Measurements from ENCODE around the gene CACNB2. TPM values are rescaled to one million over a fixed set of nuclear protein-coding genes. Genes with fewer than 3 reads are reported as not detected.
A peak's percentile ranks its signal among the peaks of the same experiment; 100 is the strongest.

The CACNB2 gene
- total RNA-seq, 4 donors from 2014 or later: 73.5 to 108 (median 87.2) TPM

DNA sequence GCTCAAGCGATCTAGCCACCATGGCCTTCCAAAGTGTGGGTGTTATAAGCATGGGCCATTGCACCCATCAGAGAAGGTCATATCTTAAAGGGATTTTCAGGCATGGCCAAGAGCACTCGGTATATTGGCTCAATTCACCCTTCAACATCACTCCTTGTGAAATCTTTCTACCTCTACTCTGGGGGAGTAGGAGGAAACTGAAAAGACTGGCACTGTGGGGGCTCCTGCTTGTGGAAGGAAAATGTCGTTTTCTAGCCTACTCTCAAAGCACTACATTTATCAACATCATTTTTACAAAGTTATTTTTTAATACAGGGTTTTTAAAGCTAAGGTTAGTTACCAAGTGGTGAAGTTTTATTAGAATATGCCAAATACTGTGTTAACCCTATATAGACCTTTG is 42.0 kb upstream of the CACNB2 start:
- intact Hi-C loops (cut with DNase I): no loop called here
- Histone ChIP-seq H3K27me3 (no peaks in the 10 kb centered on the region), H3K4me1 (no peaks in the 10 kb centered on the region), H3K36me3 (no peaks in the 10 kb centered on the region), H3K9me3 (no peaks in the 10 kb centered on the region), H3K4me3 (no peak overlapping the region), H3K27ac (replicated peaks in 1 of 4) (no peak overlapping the region)
- TF ChIP-seq POLR2AphosphoS5 (IDR thresholded peaks at IDR 0.05) (no peak), POLR2A (IDR thresholded peaks at IDR 0.05; ENCODE audit: low read depth) (no peak), EP300 (IDR thresholded peaks at IDR 0.05) (no peak)
- TF ChIP-seq, protein P1, sequence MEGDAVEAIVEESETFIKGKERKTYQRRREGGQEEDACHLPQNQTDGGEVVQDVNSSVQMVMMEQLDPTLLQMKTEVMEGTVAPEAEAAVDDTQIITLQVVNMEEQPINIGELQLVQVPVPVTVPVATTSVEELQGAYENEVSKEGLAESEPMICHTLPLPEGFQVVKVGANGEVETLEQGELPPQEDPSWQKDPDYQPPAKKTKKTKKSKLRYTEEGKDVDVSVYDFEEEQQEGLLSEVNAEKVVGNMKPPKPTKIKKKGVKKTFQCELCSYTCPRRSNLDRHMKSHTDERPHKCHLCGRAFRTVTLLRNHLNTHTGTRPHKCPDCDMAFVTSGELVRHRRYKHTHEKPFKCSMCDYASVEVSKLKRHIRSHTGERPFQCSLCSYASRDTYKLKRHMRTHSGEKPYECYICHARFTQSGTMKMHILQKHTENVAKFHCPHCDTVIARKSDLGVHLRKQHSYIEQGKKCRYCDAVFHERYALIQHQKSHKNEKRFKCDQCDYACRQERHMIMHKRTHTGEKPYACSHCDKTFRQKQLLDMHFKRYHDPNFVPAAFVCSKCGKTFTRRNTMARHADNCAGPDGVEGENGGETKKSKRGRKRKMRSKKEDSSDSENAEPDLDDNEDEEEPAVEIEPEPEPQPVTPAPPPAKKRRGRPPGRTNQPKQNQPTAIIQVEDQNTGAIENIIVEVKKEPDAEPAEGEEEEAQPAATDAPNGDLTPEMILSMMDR (IDR thresholded peaks at IDR 0.05): no peak
- no peak for DNase-seq (ENCODE audit: extremely low spot score)
- 88% methylated on average over 3 of the region's 3 CpGs for WGBS

DNA sequence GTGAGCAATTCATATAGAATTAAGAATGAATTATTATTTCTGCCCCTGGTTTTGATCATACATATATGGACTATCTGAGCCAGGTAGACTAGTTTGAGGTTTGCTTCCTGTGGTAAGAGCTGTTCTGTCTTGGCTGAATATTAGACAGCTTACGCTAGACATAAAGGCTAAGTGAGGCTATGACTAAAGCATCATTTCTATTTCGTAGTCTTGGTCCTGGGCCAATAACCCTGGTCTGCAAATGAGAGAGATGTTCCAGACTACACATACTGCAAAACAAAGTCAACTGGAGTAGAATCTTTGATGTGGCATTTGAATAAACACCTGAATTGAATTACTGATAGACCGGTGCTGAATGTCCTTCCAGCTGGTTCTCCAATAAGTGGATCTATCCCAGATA is 40.8 kb upstream of the CACNB2 start:
- Histone ChIP-seq H3K4me3 (no peak overlapping the region), H3K27me3 (no peaks in the 10 kb centered on the region), H3K36me3 (no peaks in the 10 kb centered on the region), H3K27ac (replicated peaks in 1 of 4) (no peak overlapping the region), H3K4me1 (peaks cover 0 to 9% (median 0%) of the 10 kb centered on the region in 4 donors), H3K9me3 (no peaks in the 10 kb centered on the region)
- no peak for TF ChIP-seq POLR2AphosphoS5 (IDR thresholded peaks at IDR 0.05)
- no peak for DNase-seq (ENCODE audit: extremely low spot score)
- intact Hi-C loops (cut with DNase I): no loop called here
- WGBS: 64% methylated on average over 3 of the region's 3 CpGs

DNA sequence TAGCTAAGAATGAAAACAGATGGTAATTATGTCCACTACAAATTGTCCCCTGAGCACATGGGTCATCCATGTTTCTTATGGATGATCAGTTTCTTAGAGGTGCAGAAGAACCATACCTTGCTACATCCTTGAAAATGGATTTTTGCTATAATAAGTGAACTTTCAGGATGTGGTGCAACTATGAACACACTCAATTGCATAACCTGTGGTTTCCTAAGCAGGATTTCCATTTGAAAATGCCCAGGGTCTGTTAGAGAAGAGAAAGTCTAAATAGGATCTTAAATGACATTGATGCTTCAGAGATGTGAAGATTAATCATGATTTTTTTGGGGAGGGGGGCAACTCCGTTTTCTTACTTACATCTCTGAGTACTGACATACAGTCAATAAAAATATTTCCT is 39.6 kb upstream of the CACNB2 start:
- H3K9me3 ChIP-seq: no peaks in the 10 kb centered on the region
- no peak overlapping the region for H3K27ac ChIP-seq (replicated peaks in 1 of 4)
- TF ChIP-seq EP300 (IDR thresholded peaks at IDR 0.05) (no peak), POLR2AphosphoS5 (IDR thresholded peaks at IDR 0.05) (no peak), POLR2A (IDR thresholded peaks at IDR 0.05; ENCODE audit: low read depth) (no peak)
- TF ChIP-seq, protein P1 (IDR thresholded peaks at IDR 0.05): no peak
- H3K4me1 ChIP-seq: peaks cover 0 to 10% (median 0%) of the 10 kb centered on the region in 4 donors
- intact Hi-C loops (cut with DNase I): loop anchor here (10.0 kb wide), 1 partner anchor 186 kb away; no protein-coding TSS in a partner anchor
- peak; percentile 12 for DNase-seq (ENCODE audit: extremely low spot score)
- H3K4me3 ChIP-seq: no peak overlapping the region
- WGBS: 79% methylated on average over 1 of the region's 1 CpG
- H3K27me3 ChIP-seq: no peaks in the 10 kb centered on the region
- H3K36me3 ChIP-seq: no peaks in the 10 kb centered on the region

DNA sequence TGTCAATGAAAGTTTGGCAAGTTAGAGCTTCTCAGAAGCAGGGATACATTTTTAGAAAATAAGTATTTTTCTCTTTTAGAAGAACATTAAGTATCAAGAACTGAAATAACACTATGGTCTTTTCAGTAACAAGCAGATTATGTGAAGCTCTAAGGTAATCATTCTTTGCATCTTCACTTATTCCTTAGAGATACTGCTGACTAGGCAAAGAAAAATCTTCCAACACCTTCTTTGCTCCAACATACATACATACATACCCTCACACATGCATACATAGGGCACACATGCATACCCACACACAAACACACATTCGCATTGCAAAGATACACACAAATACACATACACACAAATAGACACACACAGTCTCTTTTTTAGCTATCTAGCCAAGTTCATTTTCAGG is 37.8 kb upstream of the CACNB2 start:
- no peak overlapping the region for H3K4me3 ChIP-seq
- WGBS: 100% methylated on average over 1 of the region's 1 CpG
- no peaks in the 10 kb centered on the region for H3K9me3 ChIP-seq
- intact Hi-C loops (cut with DNase I): loop anchor here (10.0 kb wide), 1 partner anchor 188 kb away; no protein-coding TSS in a partner anchor
- H3K4me1 ChIP-seq: peaks cover 0 to 20% (median 0%) of the 10 kb centered on the region in 4 donors
- no peak for TF ChIP-seq EP300 (IDR thresholded peaks at IDR 0.05)
- no peak for TF ChIP-seq POLR2A (IDR thresholded peaks at IDR 0.05; ENCODE audit: low read depth)
- TF ChIP-seq, protein P1 (IDR thresholded peaks at IDR 0.05): no peak
- no peak for TF ChIP-seq POLR2AphosphoS5 (IDR thresholded peaks at IDR 0.05)
- DNase-seq (ENCODE audit: extremely low spot score): no peak
- no peaks in the 10 kb centered on the region for H3K27me3 ChIP-seq
- H3K36me3 ChIP-seq: no peaks in the 10 kb centered on the region
- no peak overlapping the region for H3K27ac ChIP-seq (replicated peaks in 1 of 4)

DNA sequence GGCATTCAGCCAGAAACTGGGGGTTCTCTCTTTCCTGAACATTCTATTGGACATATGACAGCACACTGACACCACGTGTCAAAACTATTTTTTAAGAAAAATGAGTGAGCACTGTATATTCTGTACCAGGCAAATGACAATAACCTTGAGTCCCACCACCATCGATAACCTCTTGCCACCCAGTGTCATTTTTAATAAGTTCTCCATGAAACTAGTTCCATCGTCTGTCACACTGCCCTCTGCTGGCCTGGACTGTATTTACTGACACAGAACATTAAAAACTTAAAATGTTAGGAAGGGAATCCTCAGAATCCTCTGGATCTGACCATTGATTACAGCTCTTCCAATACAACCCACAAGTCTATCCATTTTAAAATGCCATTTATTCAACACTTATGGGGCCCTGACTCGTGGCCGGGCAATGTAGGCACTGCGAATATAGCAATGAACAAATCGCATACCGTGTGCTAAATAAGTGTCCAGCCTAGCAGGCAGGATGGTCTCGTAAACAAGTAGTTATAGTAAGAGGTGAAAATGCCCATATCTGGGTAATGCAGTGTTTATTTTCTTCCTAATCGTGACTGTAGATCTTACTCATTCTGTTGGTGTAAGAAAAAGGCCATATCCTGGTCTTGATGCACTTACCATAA is 35.9 kb upstream of the CACNB2 start:
- H3K27ac ChIP-seq (replicated peaks in 1 of 4): no peak overlapping the region

More for the DNA sequence above, 35.9 kb upstream of the CACNB2 start:
- no peak for DNase-seq (ENCODE audit: extremely low spot score)
- Histone ChIP-seq H3K4me3 (no peak overlapping the region), H3K9me3 (no peaks in the 10 kb centered on the region), H3K36me3 (no peaks in the 10 kb centered on the region), H3K4me1 (peaks cover 0 to 20% (median 0%) of the 10 kb centered on the region in 4 donors), H3K27me3 (no peaks in the 10 kb centered on the region)
- 71% methylated on average over 10 of the region's 10 CpGs for WGBS
- TF ChIP-seq POLR2A (IDR thresholded peaks at IDR 0.05; ENCODE audit: low read depth): no peak
- TF ChIP-seq EP300 (IDR thresholded peaks at IDR 0.05): no peak
- TF ChIP-seq, protein P1 (IDR thresholded peaks at IDR 0.05): peak; percentile 47 to 71 (median 57)
- no peak for TF ChIP-seq POLR2AphosphoS5 (IDR thresholded peaks at IDR 0.05)
- intact Hi-C loops (cut with DNase I): loop anchor here (10.0 kb wide), 1 partner anchor 190 kb away; no protein-coding TSS in a partner anchor

All from esophagus muscularis mucosa (tissue), 4 donors.